GM19468 (cell line): ENCODE measurements around the gene PLCD1.
"Not testable (repeated sequence)": the region's sequence is repeated elsewhere in the genome, so short reads cannot be mapped to it uniquely, and the experiment has no call there.

Experiments
- ATAC-seq: cut with Tn5 transposase; IDR thresholded peaks from one replicate; pipeline ENCODE4 v1.9.1; 2021; ENCODE audit warnings: mild to moderate bottlenecking, moderate library complexity, moderate number of reproducible peaks; ENCODE audit not compliant: unreplicated experiment; ENCODE audit errors: extremely low read depth

The PLCD1 gene

DNA sequence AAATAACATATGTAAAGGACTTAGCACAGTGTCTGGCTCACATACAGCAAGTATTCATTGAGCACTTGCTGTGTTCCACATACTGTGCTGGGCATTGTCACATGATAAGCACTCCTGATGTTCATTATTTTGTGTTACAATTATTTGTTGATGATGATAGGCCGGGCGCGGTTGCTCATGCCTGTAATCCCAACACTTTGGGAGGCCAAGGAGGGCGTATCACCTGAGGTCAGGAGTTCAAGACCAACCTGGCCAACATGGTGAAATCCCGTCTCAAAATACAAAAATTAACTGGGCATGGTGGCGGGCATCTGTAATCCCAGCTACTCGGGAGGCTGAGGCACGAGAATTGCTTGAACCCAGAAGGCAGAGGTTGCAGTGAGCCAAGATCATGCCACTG is 57.4 kb downstream of the PLCD1 start:
- not testable (repeated sequence) for ATAC-seq

DNA sequence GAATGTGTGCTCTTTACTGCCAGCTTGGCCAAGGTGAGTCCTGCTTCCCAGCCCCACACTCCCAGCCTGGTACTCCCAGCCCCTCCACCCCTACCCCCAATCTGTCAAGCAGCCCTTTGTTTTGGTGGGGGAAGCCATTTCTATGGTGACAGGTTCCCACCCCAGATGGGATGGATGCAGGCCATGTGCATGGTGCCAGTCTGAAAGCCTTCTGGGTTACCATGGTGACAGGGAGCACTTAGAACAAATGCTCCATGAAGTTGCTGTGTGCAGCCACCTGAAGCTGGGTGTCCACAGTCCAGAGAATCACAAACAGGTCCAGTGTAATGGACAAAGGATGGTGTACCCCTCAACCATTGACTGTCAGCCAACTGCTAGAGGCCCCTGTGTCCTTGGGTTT is 58.0 kb downstream of the PLCD1 start:
- no peak for ATAC-seq

DNA sequence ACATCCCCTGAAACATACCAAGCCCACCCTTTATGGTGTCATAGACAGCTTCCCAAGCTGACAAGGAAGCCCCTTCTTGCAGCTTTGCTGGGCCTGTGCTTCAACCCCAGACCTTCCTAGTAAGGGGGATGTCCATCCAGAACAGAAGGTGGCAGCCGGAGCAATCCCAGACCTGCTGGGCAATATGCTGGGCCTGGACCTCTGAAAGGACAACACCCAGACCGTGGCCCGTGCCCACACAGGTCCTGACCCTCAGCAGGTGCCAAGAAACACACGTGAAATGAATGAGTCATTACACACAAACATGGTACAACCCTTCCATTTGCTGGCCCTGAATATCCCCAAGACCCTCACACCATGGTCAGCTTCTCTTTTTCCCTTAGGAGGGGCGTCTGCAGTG is 58.6 kb downstream of the PLCD1 start:
- ATAC-seq: no peak

GRCh38 chr3:37969596-37970100 is 59.8 kb downstream of the PLCD1 start:
- no peak for ATAC-seq

DNA sequence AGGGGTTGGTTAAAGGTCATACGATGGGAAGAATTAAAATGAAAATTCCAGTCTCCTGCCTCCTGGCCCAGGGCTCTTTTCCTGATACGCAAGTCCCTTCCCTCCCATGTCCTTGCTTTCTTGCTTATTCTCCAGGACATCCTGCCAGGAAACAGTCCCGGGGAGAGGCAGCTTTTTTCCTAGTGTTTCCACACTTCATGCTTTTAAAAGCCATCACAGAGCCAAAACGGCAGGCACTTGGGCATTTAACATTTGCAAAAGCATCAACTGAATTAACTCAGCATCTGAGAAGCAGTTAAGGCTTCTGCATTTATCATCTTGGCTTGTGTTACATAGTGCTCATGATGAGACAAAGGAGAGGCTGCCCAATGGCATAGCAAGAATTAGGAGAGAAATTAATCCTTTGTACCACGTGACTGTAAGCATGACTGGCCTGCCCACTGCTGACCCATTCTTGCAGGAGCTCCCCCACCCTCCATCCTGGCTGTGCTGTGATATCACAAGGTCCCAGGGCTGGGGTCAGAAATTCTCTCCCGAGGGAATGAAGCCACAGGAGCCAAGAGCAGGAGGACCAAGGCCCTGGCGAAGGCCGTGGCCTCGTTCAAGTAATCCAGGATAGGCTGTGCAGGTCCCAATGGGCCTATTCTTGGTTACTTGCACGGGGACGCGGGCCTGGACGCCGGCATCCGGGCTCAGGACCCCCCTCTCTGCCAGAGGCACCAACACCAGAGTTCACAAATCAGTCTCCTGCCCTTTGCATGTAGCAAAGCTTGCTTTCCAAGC is 60.4 kb downstream of the PLCD1 start:
- ATAC-seq: no peak

DNA sequence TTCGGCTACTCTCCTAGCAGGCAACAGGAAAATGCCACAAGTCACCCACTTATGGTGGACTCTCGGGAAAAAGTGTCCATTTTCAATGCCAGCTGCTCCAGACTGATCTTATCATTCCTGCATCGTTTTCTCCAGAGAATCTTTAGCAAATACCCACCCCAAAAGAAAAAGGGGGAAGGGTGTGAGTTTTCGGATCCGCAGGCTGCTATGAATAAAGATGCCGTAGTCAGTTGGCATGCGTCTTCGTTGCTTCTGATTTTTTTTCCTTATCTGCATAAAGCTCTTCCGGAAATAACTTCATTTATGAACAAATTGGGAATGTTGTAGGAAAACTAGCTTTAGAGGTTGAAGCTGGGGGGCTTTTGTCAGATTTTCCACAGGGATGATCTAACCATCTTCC is 61.2 kb downstream of the PLCD1 start:
- no peak for ATAC-seq

- no peak for ATAC-seq
Measured at GRCh38 chr3:37967260-37967881, 62.1 kb downstream of the PLCD1 start.

DNA sequence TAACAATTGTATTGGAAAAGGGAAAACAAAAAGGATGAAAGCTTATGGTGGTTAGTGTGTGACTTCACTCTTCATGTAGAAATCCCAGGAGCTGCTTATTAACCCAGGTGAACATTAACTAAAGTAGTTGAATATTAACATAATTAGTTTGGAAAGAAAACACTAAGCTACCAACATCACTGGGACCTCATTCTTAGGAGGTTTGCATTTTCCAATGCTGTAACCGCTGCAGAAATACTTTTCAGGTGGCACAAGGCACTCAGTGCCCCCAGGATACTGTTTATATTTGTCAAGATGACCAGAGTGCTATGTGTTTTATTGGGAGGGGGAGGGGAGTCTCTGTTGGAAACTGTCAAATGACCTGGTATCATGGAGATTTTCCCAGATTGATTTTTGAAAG is 64.7 kb downstream of the PLCD1 start:
- no peak for ATAC-seq

- no peak for ATAC-seq
Measured at GRCh38 chr3:37964146-37964545, 65.3 kb downstream of the PLCD1 start.

DNA sequence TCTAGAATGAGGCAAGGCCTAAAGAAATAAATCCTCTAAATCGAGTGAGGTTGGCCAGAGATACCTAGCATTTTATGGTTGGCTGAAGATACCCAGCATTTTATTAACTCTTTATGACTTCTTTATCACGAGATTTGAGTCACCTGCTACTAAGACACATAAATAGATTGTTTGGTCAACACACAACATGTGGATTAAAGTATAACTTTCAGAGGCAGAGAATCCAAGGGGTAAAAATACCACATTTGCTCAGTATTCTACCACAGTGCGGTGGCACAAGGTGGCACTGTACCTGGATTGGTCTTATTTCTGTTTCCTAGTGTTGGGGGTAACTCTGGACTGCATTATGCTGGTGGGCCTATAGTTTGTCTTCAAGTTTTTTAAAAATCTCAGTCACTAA is 65.8 kb downstream of the PLCD1 start:
- ATAC-seq: no peak

GRCh38 chr3:37963016-37963415 is 66.4 kb downstream of the PLCD1 start:
- no peak for ATAC-seq

GRCh38 chr3:37961622-37962431 is 67.6 kb downstream of the PLCD1 start:
- ATAC-seq: no peak

DNA sequence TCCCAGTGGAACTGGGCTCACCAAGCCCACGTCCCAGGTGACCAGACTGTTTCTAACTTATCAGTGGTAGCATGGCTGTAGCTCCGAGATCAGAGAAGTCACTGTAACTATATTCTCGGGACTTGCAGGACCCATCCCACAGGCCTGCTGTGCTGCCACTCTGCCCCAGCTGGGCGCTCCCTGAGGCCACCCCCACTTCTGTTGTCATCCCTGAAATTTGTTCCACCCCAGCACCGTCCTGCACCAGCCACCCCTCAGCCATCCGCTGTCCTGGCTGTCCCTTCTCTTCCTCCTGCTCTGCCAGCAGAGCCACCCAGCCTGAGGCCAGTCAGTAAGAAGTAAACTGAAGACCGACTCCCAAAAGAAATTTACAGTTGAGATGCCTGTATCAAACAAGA is 71.9 kb downstream of the PLCD1 start:
- no peak for ATAC-seq
